GM12875 (cell line): ENCODE measurements around the gene COG1.

Experiments
- H3K4me3 ChIP-seq: one replicate; pipeline ENCODE4 v1.5.1; 2011; ENCODE audit warnings: low read depth, low read length, control low read depth
- CTCF ChIP-seq: IDR thresholded peaks from 2 replicates; pipeline ENCODE4 v1.5.1; 2011; ENCODE audit warnings: low read depth, mild to moderate bottlenecking, control low read depth, inconsistent platforms, low read length, moderate library complexity, borderline replicate concordance; ENCODE audit not compliant: insufficient read depth

The COG1 gene

GRCh38 chr17:73196500-73196899 is 3.6 kb downstream of the COG1 start:
- no peak for TF ChIP-seq CTCF
- H3K4me3 ChIP-seq = no peak overlapping the region

- no peak overlapping the region for H3K4me3 ChIP-seq
- no peak for TF ChIP-seq CTCF
These were observed 4.3 kb downstream of the COG1 start for GRCh38 chr17:73197161-73197560.

GRCh38 chr17:73198201-73198929 is 5.5 kb downstream of the COG1 start:
- no peak overlapping the region for H3K4me3 ChIP-seq
- no peak for TF ChIP-seq CTCF

- H3K4me3 ChIP-seq = no peak overlapping the region
- no peak for TF ChIP-seq CTCF
These were observed 6.0 kb downstream of the COG1 start for GRCh38 chr17:73198930-73199260.

- TF ChIP-seq CTCF = no peak
- no peak overlapping the region for H3K4me3 ChIP-seq
These were observed 7.0 kb downstream of the COG1 start for GRCh38 chr17:73199751-73200317.

- H3K4me3 ChIP-seq = no peak overlapping the region
- TF ChIP-seq CTCF = no peak
These were observed 7.6 kb downstream of the COG1 start for GRCh38 chr17:73200476-73200875.
